ENCODE measurements around the gene FRMD4A. TPM values are rescaled to one million over a fixed set of nuclear protein-coding genes. Genes with fewer than 3 reads are reported as not detected.
"Not testable (repeated sequence)": the region's sequence is repeated elsewhere in the genome, so short reads cannot be mapped to it uniquely, and the experiment has no call there.

FRMD4A gene
- total RNA-seq, 1 donor from 2014 or later = 9.6 TPM

- no peak for ATAC-seq
These were observed 458.9 kb downstream of the FRMD4A start for GRCh38 chr10:13871776-13872175.

GRCh38 chr10:13871011-13871410 lies 459.7 kb downstream of the FRMD4A start:
- ATAC-seq = no peak

- no peak for ATAC-seq
These were observed 461.4 kb downstream of the FRMD4A start for GRCh38 chr10:13869295-13869664.

GRCh38 chr10:13868528-13869294 lies 462.0 kb downstream of the FRMD4A start:
- ATAC-seq = no peak

- ATAC-seq = no peak
These were observed 462.9 kb downstream of the FRMD4A start for GRCh38 chr10:13867822-13868221.

- ATAC-seq = no peak
These were observed 464.8 kb downstream of the FRMD4A start for GRCh38 chr10:13865758-13866491.

- not testable (repeated sequence) for ATAC-seq
These were observed 465.5 kb downstream of the FRMD4A start for GRCh38 chr10:13865220-13865619.

GRCh38 chr10:13862546-13863233 lies 468.0 kb downstream of the FRMD4A start:
- ATAC-seq = no peak

- no peak for ATAC-seq
These were observed 469.8 kb downstream of the FRMD4A start for GRCh38 chr10:13860886-13861285.

GRCh38 chr10:13859979-13860654 lies 470.6 kb downstream of the FRMD4A start:
- ATAC-seq = no peak

- ATAC-seq = no peak
These were observed 472.0 kb downstream of the FRMD4A start for GRCh38 chr10:13858709-13859108.

GRCh38 chr10:13857451-13857850 lies 473.3 kb downstream of the FRMD4A start:
- ATAC-seq = no peak

GRCh38 chr10:13853854-13854253 lies 476.9 kb downstream of the FRMD4A start:
- no peak for ATAC-seq

GRCh38 chr10:13852872-13853271 lies 477.9 kb downstream of the FRMD4A start:
- no peak for ATAC-seq

GRCh38 chr10:13851906-13852305 lies 478.8 kb downstream of the FRMD4A start:
- ATAC-seq = no peak

GRCh38 chr10:13848520-13849445 lies 481.9 kb downstream of the FRMD4A start:
- ATAC-seq = no peak

GRCh38 chr10:13847201-13847631 lies 483.5 kb downstream of the FRMD4A start:
- ATAC-seq = no peak

- no peak for ATAC-seq
These were observed 484.8 kb downstream of the FRMD4A start for GRCh38 chr10:13845897-13846296.

GRCh38 chr10:13844651-13845050 lies 486.1 kb downstream of the FRMD4A start:
- no peak for ATAC-seq

GRCh38 chr10:13842117-13842516 lies 488.6 kb downstream of the FRMD4A start:
- ATAC-seq = no peak

- no peak for ATAC-seq
These were observed 490.7 kb downstream of the FRMD4A start for GRCh38 chr10:13840036-13840435.
